CD4-positive, alpha-beta T cell treated with Interleukin-1 beta for 1 hour (primary cell): ENCODE data around the gene CSF1.

Source experiments
- DNase-seq, 2 donors: peaks; one replicate each; pipeline ENCODE4 v3.0.0-alpha.2; 2020 to 2022

Gene CSF1

DNA sequence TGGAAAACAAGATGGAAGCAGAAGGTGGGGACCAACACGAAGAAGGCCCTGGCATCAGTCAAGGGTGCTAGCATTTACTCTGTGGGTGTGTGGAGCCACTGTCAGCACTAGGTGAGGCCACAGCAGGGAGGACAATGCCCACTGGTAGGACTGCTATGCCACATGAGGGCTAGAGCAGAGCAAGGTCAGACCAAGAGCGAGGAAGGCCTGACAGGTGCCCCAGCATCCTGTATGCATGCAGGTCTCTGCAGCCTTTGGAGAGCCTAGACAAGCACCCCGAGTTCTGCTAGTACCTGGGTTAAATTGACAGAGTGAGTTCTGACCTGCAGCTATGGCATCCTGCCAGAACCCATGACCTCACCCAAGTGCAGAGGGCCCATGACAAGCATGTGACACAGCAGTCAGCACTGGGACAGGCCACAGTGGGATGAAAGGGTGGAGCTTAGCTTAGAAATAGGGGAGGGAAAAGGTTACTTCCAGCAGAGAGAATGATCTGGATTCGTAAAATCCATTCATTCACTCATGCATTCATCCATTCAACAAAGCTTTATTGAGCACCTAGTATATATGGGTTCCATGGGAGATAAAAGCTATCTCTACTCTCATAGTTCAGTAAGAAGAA, 9.0 kb upstream of the CSF1 start:
- DNase-seq: no peak

DNA sequence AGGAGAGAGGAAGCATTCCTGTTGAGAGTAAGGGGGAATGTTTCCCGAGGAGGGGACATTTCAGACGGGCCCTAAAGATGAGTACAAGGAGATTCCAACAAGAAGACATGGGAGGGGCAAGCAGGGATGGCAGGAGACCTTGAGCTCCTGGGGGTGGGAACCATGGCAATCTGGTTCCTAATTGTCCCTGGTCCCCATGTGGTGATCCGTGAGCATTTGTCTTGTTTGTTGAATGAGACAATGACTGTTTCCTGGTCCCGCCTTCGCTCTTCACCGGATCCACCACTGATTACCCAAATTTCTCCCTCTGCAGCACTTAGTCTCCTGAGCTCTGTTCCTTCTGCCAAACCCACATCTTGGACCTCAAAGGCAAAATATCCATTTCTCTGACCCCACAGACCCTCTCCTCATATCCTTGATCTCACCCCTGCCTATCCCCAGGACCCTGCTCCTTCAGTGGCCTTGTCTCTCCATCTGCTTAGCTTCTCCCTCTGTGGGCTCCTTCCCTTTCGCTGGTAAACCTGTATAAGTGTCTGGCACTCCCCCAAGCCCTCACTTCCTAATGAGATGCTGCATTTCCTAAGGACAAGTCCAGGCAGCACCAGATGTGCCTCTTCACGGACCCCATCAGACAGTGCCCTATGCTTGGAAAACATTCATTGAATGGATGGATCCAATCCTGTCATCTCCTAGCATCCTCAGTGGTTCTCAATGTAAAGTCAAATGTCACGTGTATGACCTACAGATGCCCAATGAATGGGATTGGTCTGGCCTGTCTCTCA, 8.3 kb upstream of the CSF1 start:
- no peak for DNase-seq

DNA sequence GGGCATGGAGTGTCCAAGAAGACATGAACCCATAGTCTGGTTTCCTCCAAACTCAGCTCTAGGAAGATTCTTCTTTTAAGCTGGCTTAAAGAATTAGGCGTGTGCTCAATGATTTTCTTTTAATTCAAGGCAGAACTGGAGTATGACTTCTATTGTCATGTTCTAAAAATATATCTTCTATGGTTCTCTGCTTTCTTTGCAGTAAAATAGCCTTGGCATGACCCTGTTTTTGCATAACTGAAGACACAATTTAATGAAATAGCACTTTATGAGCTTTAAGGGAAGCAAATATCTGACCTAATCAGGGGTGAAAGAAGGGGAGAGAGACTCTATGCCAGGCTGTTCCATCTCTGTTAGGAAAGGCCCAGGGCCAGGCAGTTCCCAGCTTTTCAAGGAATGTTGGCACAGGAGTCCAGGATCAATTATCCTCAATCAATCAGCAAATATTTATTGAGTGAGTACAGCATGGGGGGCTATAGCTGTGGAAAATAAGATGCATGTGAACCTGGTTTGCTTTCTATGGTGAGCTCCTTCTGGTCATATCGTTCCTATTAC, 7.2 kb upstream of the CSF1 start:
- no peak for DNase-seq

DNA sequence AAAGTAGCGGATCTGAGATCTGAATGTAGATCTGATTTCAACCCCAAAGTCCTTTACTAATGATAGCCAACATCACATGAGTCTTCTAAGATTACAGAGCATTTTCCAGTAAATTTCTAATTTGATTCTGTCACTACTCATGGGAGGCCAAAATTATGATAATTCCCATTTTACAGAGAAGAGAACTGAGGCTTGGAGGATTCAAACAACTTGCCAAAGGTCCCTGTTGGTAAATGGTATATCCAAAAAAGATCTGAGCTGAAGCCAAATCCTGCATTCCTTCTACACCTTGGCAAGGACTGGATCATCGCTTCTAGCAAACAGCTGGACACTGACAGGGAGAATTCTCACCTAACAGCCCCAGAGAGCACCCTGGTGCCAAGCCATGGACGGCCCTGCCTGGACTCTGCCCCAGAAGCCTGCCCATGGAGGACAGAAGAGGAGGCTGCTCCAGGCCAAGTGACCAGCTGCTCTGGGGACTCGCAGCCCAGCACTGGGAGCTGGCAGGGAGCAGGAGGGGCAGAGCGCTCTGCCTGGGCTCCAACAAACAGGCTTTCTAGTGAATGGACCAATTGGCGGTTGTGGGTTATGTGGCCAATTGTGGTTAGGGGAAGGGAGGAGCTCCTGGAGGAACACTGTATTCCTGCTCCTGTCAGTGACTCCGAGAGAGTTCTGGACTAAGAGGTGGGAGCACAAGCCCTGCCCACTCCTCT, 6.4 kb upstream of the CSF1 start:
- DNase-seq: no peak

DNA sequence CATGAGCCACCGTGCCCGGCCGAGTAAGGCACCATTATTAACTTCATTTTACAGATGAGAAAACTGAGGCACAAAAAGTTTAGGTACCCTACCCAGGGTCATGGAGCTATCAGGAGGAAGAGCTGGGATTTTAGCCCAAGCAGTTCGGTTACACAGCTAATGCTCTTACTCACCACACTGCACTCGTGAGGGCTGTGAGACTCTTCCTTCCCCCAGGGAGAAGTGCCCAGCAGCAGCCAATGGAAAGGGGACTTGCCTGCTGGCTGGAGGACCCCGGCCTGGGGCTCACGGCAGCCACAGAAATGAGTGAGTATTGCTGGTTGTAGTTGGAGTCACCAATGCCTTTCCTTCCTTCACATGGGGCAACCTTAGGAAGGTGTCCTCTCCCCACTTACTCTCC, 5.2 kb upstream of the CSF1 start:
- DNase-seq: no peak

DNA sequence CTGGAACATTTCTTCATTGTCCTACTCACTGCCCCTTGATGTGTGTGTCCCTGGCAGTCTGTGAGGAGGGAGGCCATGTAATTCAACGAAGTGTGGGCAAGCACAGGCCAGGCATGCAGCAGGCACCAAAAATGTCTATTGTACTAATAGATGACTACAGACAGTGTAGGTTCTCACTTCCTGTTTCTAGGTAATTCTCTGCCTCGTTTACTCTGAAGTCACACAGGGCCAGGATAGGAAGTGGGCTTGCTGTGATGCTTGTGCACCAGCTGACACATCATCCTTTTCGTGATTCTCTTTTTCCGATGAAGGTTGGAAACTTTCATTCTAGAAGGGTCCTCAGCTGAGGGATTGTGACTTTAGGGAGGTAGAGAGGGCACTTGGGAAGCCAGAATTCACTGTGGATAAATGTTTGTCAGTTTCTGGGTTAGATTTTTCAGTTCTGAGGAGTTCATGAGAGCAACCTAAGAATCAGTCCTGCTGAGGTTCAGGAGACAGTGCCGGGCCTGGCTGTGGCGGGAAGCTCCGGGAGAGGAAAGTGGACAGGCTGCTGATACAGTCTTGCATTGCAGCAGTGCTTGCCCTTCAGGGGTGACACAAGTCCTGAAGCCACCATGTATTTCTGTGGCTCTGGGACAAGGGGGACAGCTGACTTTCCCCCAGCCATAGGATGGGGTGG, 4.3 kb upstream of the CSF1 start:
- peak; percentile 68 to 72 for DNase-seq

DNA sequence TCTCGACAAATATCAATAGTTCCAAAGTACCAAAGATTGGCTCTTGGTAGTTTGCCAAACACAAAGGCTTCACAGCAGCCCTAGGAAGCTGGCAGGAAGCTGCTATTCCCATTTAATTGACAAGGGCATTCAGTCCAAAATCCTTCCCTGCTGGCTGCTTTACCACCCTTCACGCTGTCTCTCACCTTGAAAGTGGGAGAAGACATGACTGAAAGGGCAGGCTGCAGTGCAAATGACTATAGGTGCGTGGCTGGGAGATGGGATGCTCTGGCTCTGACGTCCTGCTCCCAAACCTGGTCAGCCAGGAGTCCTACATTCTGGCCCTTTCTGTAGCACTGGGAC, 3.8 kb upstream of the CSF1 start:
- no peak for DNase-seq

DNA sequence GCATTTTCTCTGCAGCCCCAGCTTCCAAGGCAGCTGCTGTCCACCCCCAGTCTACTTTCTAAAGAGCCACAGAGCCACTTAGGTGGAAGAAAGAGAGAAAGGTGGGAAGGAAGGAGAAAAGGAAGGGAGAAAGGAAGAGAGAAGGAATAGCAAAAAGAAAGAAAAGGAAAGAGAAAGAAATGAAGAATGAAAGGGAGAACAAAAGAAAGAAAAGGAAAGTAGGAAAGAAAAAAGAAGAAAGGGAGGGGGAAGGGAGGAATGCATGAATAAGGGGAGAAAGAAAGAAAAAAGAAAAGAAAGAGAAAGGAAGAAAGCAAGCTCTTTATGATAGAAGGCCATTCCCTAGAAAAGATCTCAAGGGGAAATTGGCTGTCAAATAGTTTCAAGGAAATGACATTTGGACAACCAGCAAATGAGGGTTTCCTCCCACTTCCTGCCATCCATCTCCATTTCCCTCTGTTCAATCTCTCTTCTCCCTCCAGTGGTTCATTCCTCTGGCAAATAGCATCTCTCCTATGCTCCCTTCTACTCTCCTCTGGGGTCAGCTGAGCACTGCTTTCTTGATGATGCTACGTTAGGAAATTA, 3.4 kb upstream of the CSF1 start:
- no peak for DNase-seq

DNA sequence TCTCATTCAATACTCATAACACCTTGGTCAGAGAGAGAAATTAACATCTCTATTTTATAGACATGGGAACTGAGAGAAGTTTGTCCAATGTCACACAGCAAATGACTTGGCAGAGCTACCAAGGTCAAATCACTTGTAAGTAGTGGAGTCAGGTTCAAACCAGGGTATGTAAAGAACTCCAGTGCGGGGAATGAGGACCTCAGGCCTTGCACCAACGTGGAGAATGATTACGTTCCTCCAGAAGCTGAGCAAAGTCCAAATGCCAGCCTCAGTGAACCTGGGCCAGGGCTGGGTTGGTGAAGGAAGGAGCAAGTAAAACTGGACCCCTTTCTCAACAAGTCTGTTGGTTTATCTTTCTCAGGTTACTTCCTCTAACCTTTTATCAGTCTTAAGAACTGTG, 1.8 kb upstream of the CSF1 start:
- DNase-seq: no peak

DNA sequence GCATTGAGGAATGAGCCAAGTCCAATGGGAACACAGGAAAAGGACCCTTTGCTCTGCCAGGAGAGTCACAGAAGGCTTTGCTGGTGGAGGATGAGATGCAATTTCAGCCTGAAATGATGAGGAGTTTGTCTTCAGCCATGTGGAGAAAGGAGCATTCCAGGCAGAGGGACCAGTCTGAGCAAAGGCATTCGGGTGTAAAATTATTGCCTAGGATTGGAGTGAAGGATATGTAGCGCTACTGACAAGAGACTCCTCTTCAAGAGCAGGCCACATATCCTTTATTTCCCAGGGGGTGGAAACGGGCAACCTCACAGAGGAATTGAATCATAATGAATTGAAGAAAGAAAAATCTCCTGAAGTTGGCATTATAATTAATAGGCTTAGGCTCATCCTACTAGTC, 1.1 kb upstream of the CSF1 start:
- DNase-seq: no peak

DNA sequence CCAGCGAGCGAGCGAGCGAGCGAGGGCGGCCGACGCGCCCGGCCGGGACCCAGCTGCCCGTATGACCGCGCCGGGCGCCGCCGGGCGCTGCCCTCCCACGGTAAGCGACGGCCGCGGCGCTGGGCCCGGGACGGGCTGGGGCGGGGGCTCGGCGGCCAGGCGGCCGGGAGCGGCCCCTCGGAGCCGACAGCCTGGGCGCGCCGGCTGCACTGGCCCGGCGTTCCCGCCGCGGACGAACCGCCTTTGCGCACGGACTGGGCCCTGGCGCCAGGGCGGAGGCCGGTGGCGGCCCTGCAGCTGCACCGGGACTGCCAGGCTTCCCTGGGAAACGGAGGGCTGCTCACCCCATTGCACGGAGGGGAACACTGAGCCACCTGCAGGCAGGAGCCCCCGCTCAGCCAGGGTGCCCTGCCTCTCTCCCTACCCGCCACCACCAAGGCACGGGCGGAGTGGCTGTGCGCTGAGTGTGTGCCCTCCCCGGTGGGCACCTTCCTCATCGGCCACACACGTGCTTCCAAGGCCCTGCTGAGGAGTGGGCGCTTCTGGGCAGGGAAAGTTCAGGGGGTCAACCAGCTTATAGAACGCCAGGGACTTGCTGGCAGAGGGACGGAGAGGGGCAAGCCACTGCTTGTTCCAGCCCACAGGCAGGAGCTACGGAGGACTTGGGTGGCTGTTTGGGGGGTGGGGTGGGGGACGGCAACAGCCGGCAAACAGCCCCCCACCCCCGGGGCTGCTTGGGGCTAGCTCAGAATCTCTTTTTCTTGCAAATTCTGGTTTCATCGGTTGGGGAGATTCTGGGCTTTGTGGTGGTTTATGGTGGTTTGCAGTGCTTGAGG, 532 bp downstream of the CSF1 start:
- DNase-seq: no peak

DNA sequence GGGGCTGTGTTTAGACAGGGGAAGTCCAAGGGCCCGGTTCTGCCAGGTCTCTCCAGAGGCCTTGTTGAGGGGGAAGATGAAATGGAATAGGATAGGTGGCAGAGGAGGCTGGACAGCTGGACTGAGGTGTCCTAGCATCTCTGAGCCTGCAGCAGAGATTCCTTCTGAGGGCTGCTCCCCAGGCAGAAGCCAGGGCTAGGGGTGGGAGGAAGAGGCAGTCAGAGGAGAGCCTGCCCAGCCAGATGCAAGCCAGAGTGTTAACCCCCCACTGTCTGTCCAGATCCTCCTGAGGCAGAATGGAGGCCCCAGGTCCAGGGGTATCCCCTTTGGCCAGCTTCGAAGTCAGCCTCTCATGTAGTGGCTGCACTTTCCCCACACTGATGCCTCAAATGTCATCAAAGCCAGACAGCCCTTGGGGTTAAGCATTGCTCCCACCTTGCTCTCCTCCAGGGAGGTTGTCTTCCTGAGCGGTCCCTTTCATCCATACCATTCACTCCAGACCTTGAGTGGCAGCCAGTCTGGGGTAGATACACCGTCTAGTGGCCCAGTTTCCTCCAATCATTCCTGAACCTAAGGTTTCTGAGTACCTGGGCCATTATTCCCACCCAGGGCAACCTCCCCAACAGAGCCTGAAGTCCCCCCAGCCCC, 1.7 kb downstream of the CSF1 start:
- no peak for DNase-seq

DNA sequence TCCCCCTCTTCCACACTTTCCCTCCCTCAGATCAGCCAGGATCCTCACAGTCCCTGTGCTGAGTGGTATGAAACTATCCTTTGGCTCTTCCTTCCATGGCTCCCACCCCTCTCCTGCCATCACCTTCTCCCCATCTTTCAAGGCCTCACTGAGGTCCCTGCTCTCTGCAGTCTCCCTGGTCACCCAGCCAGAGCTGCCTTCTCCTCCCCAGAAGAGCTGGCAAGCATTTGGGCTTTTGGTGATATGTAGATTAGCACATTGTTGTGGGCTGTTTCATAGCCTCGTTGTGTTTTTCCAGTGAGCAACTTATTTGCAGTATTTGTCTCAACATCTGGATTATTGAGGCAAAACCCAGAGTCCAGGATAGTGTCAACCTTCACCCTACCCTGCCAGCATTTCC, 2.2 kb downstream of the CSF1 start:
- no peak for DNase-seq

DNA sequence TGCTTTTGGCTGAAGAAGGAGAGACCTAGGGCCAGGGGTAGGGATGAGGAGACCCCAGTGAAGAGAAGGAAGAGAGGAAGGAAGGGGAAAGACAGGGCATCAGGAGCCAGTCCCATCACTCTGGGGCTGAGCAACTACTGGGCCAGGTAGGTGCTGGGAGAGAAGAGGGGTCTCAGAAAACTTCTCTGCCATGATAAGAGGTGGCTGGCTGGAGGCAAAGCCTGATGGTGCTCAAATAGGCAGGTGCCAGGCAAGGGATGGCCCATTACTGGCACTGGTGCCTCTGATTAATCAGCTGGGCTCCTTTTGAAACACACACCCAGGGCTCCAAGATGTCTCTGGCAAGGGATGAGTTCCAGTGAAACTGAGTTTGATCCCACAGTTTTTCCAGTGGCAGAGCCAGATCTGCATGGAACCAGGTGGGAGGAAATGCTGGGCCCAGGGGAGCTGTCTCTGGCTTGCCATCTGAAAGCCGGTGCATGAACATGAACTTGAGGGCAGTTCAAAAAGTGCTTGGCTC, 2.8 kb downstream of the CSF1 start:
- no peak for DNase-seq

DNA sequence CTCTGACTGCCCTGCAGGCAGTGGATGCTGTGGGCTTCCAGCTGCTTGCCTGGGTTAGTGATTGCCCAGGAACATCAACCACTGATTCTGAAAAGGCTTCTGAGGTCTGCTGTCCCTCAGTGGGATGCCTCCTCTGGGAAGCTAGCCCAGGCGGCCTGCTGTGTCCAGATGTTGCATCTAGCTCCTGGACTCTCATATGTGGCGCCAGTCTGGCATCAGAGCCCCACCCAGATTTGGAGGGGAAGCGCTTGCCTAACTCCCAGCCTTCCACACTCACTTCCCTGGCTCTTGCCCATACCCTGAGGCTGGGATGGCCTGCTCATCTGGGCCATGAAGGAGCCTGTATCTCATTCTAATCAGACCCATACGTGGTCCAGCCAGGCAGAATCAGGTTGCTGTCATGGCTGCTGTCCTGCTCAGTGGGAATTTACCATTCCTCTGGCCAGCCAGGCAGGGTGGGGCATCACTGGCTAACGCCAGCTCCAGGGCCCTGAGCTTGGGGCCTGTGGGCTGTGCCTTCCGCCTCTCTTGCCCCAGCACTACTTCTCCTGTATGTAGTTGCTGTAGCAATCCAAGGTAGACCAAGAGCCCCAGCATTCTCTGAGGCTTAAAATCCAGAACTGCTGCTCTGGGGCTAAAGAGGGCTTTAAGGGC, 4.1 kb downstream of the CSF1 start:
- DNase-seq: no peak

DNA sequence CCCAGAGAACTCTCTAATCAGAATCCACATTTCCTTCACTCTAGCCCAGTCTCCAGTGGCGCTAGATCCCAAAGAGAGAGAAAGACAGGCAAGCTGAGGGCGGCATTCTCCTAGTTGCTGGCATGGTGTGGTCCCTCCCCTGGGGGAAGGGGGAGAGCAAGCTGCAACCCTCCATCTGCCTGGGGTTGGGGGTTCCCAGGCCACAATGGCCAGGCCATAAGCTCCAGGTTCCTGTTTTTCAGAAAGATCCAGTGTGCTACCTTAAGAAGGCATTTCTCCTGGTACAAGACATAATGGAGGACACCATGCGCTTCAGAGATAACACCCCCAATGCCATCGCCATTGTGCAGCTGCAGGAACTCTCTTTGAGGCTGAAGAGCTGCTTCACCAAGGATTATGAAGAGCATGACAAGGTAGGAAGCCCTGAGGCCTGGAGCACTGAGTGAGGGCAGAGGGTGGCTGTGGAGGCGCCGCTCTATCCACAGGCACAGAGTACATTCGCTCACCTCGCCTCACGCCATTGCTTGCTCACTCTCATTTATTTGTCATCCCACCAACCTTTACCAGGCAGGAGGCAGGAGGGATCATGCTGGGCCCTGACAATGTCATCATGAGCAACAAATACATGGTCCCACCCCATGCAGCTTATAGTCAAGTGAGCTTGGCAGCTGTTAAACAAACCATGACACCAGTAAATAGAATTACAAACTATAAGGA, 6.6 kb downstream of the CSF1 start:
- no peak for DNase-seq

DNA sequence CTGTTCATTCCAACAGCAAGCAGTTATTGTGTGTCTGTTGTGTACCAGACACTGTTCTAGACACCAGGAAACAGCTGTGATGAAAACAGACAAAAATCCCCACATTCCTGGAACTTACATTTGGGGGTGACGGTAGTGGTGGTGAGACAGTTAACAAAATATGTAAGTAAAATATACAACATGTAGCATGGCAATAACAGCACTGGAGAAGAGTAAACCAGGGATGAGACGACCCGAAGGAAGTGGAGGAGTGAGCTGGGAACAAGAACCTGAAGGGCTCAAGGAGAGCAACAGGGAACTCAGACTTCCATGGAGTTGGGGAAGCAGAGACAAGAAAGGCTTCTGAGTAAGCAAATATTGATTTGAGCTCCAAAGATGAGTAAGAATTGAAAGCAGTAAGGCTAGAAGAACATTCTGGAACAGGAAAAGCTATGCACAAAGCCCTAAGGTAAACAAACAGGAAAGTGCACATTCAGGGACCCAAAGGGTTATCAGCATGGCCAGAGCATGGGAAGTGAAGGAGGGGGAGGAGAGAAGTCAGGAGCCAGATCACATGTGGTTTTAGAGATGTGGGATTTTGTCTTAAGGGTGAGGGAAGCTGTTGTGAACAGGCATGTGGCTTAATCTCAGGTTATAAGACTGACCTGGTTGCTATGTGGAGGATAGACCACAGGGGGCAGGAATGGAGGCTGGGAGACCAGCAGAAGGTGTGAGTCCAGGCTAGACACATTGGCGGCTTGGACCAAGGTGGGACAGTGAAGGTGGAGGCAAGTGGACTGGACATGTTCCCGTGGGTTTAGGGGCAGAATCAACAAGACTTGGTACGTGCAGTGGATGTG, 7.3 kb downstream of the CSF1 start:
- no peak for DNase-seq

DNA sequence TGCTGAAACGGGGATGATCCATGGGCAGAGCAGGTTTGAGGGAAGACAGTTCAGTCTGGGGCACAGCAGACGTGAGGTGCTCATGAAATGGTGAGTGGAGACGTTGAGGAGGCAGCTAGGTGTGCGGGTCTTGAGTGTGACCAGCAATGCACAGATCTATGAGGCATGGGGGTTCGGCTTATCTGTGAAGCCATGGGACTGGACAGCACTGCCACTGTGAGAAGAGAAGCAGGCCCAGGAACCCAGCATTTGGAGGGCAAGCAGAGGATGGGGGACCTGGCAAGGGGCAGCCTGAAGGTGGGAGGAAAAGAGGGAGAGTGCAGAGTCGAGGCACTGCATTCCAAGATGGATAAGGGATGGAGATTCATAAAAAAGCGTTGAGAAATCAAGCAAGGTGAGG, 8.0 kb downstream of the CSF1 start:
- DNase-seq: no peak

DNA sequence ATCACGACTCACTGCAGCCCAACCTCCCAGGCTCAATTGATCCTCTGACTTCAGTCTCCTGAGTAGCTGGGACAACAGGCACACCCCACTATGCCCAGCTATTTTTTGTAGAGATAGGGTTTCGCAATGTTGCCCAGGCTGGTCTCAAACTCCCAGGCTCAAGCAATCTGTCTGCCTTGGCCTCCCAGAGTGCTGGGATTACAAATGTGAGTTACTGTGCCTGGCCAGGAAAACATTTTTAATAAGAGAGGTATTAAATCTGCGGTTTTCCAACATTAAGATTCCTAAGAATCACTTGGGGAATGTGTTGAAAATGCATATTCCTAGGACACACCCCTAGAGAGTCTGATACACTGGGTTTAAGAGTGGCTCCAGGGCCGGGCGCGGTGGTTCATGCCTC, 8.7 kb downstream of the CSF1 start:
- no peak for DNase-seq
